ENCODE measurements around the gene CNN2. TPM values are rescaled to one million over a fixed set of nuclear protein-coding genes. Genes with fewer than 3 reads are reported as not detected.

Gene CNN2
- total RNA-seq, 1 experiment from 2014 or later, result 194 TPM

- POLR2A ChIA-PET, result no interaction called here
Observed at GRCh38 chr19:998064-998463, 28.3 kb upstream of the CNN2 start.

GRCh38 chr19:999379-999719 lies 27.1 kb upstream of the CNN2 start:
- Mint-ChIP-seq H3K4me3 (ENCODE audit: unreplicated experiment) (peak overlapping the region; percentile 66), H3K27ac (ENCODE audit: unreplicated experiment) (no peak overlapping the region), H3K27me3 (ENCODE audit: insufficient read depth, unreplicated experiment) (peaks cover 15% of the 10 kb centered on the region), H3K4me1 (ENCODE audit: low read depth, unreplicated experiment) (no peaks in the 10 kb centered on the region), H3K9me3 (ENCODE audit: unreplicated experiment) (no peaks in the 10 kb centered on the region), H3K36me3 (ENCODE audit: insufficient read depth, unreplicated experiment) (peaks cover 48% of the 10 kb centered on the region)
- Histone ChIP-seq H3K4me3 (ENCODE audit: low read depth, low read length) (no peak overlapping the region), H3K27me3 (replicated peaks; ENCODE audit: control insufficient read depth, insufficient read depth, low read length) (peaks cover 2% of the 10 kb centered on the region; the same call in 1 of the 2 replicates), H3K9me3 (no peaks in the 10 kb centered on the region), H3K4me1 (peaks cover 26% of the 10 kb centered on the region), H3K36me3 (ENCODE audit: control insufficient read depth, insufficient read depth, low read length) (peaks cover 2% of the 10 kb centered on the region; the same call in 1 of the 2 replicates)
- BruUV-seq (replicated peaks), result no TSS peak
- TF ChIP-seq CTCF (IDR thresholded peaks at IDR 0.05; ENCODE audit: insufficient read depth in 1 of 2, low read depth in 1 of 2, low read length in 1 of 2, severe bottlenecking in 1 of 2, unreplicated experiment in 1 of 2), result no peak
- intact Hi-C loops (cut with micrococcal nuclease; ENCODE audit: unreplicated experiment), result no loop called here
- CTCF ChIA-PET, result no interaction called here
- DNase-seq, result no peak
- POLR2A ChIA-PET, result no interaction called here

More at GRCh38 chr19:998064-998463, 28.3 kb upstream of the CNN2 start:
- Mint-ChIP-seq H3K4me3 (ENCODE audit: unreplicated experiment) (peak overlapping the region; percentile 6), H3K27ac (ENCODE audit: unreplicated experiment) (no peak overlapping the region), H3K36me3 (ENCODE audit: insufficient read depth, unreplicated experiment) (peaks cover 51% of the 10 kb centered on the region), H3K9me3 (ENCODE audit: unreplicated experiment) (no peaks in the 10 kb centered on the region), H3K27me3 (ENCODE audit: insufficient read depth, unreplicated experiment) (peaks cover 15% of the 10 kb centered on the region), H3K4me1 (ENCODE audit: low read depth, unreplicated experiment) (no peaks in the 10 kb centered on the region)
- intact Hi-C loops (cut with micrococcal nuclease; ENCODE audit: unreplicated experiment), result no loop called here
- no peak for TF ChIP-seq CTCF (IDR thresholded peaks at IDR 0.05; ENCODE audit: insufficient read depth in 1 of 2, low read depth in 1 of 2, low read length in 1 of 2, severe bottlenecking in 1 of 2, unreplicated experiment in 1 of 2)
- Histone ChIP-seq H3K9me3 (no peaks in the 10 kb centered on the region), H3K36me3 (ENCODE audit: control insufficient read depth, insufficient read depth, low read length) (peaks cover 2% of the 10 kb centered on the region; the same call in 1 of the 2 replicates), H3K27me3 (replicated peaks; ENCODE audit: control insufficient read depth, insufficient read depth, low read length) (peaks cover 2% of the 10 kb centered on the region; the same call in 1 of the 2 replicates), H3K4me3 (ENCODE audit: low read depth, low read length) (no peak overlapping the region), H3K4me1 (peaks cover 39% of the 10 kb centered on the region)
- no TSS peak for BruUV-seq (replicated peaks)
- CTCF ChIA-PET, result no interaction called here
- no peak for DNase-seq

- H3K9me3 Mint-ChIP-seq (ENCODE audit: unreplicated experiment), result no peaks in the 10 kb centered on the region
- TF ChIP-seq CTCF (IDR thresholded peaks at IDR 0.05; ENCODE audit: insufficient read depth in 1 of 2, low read depth in 1 of 2, low read length in 1 of 2, severe bottlenecking in 1 of 2, unreplicated experiment in 1 of 2), result peak; percentile 47 to 70
- peak within 1 kb of the TSS; percentile 69 for H3K4me3 Mint-ChIP-seq (ENCODE audit: unreplicated experiment)
- peaks cover 23% of the 10 kb centered on the region for H3K4me1 ChIP-seq
- peaks cover 15% of the 10 kb centered on the region for H3K27me3 Mint-ChIP-seq (ENCODE audit: insufficient read depth, unreplicated experiment)
- peak; percentile 73 to 75 for DNase-seq
- H3K4me1 Mint-ChIP-seq (ENCODE audit: low read depth, unreplicated experiment), result no peaks in the 10 kb centered on the region
- peaks cover under 1% of the 10 kb centered on the region; the same call in 1 of the 2 replicates for H3K36me3 ChIP-seq (ENCODE audit: control insufficient read depth, insufficient read depth, low read length)
- BruUV-seq (replicated peaks), result no TSS peak
- H3K27me3 ChIP-seq (replicated peaks; ENCODE audit: control insufficient read depth, insufficient read depth, low read length), result peaks cover 2% of the 10 kb centered on the region; the same call in 1 of the 2 replicates
- H3K9me3 ChIP-seq, result no peaks in the 10 kb centered on the region
- intact Hi-C loops (cut with micrococcal nuclease; ENCODE audit: unreplicated experiment), result loop anchor here (2.0 kb wide), 1 partner anchor 143 kb away; no protein-coding TSS in a partner anchor
- peaks cover 46% of the 10 kb centered on the region for H3K36me3 Mint-ChIP-seq (ENCODE audit: insufficient read depth, unreplicated experiment)
- ChIA-PET CTCF (interaction anchor here (0.6 kb wide), 1 partner anchor 77 kb away, joined by 5 read pairs; no protein-coding TSS in a partner anchor), POLR2A (no interaction called here)
- peak within 1 kb of the TSS; percentile 30 for H3K4me3 ChIP-seq (ENCODE audit: low read depth, low read length)
- no peak within 1 kb of the TSS for H3K27ac Mint-ChIP-seq (ENCODE audit: unreplicated experiment)
Observed at GRCh38 chr19:1000095-1000494, 26.3 kb upstream of the CNN2 start, which contains the start of gene GRIN3B. Gene GRIN3B (plus strand): TSS chr19:1000419. CDS start chr19:1000438, 19 bp downstream.
